ENCODE data around the gene BRME1.
"Not testable (repeated sequence)": the region's sequence is repeated elsewhere in the genome, so short reads cannot be mapped to it uniquely, and the experiment has no call there.

BRME1 gene

GRCh38 chr19:13856497-13856896 lies 49.4 kb downstream of the BRME1 start:
- Histone ChIP-seq H3K36me3 (ENCODE audit: control insufficient read depth in 1 of 2, insufficient read depth in 2 of 2, low read length in 2 of 2) (no peaks in the 10 kb centered on the region), H4K8ac (ENCODE audit: low read depth, low read length) (no peak overlapping the region), H2BK120ac (ENCODE audit: insufficient read depth, low read length, poor library complexity) (no peak overlapping the region), H3K4me1 (ENCODE audit: control insufficient read depth in 1 of 2, insufficient read depth in 2 of 2, low read length in 2 of 2) (peaks cover 17 to 23% of the 10 kb centered on the region in 2 experiments), H3K79me2 (ENCODE audit: control insufficient read depth, insufficient read depth, low read length, poor library complexity) (peaks cover 9% of the 10 kb centered on the region), H3K23ac (ENCODE audit: low read length) (no peak overlapping the region), H4K91ac (ENCODE audit: low read depth, low read length) (no peak overlapping the region), H4K12ac (ENCODE audit: low read depth, low read length) (no peak overlapping the region), H3K4ac (ENCODE audit: low read depth, low read length) (no peak overlapping the region), H3K18ac (ENCODE audit: low read length) (no peak overlapping the region), H3K9me3 (ENCODE audit: insufficient read depth, low read depth, low read length) (no peaks in the 10 kb centered on the region), H3K9ac (ENCODE audit: low read length) (no peak overlapping the region), H3K27ac (ENCODE audit: low read depth, low read length) (no peak overlapping the region), H3K4me2 (ENCODE audit: low read length) (no peak overlapping the region), H2BK5ac (ENCODE audit: low read depth, low read length, poor library complexity) (no peak overlapping the region), H2AFZ (ENCODE audit: insufficient read depth, low read length, poor library complexity) (no peak overlapping the region), H2BK12ac (ENCODE audit: low read length) (peak overlapping the region; percentile 34), H2AK5ac (ENCODE audit: low read length) (no peak overlapping the region), H3K27me3 (ENCODE audit: insufficient read depth, low read length) (no peaks in the 10 kb centered on the region), H3K79me1 (ENCODE audit: low read length) (peaks cover 35% of the 10 kb centered on the region), H3K4me3 (ENCODE audit: low read depth, low read length) (no peak overlapping the region), H3K14ac (ENCODE audit: low read length) (no peak overlapping the region)
- peak in 1 of 2 donors; percentile 45 for DNase-seq
- WGBS (ENCODE audit: extremely low coverage, insufficient coverage, insufficient read length), result no CpG with 5 or more reads among the region's 2 CpGs

GRCh38 chr19:13852171-13852707 lies 53.7 kb downstream of the BRME1 start:
- peak overlapping the region; percentile 61 for H3K18ac ChIP-seq (ENCODE audit: low read length)
- not testable (repeated sequence) for H3K4me2 ChIP-seq (ENCODE audit: low read length); H3K9me3 ChIP-seq (ENCODE audit: insufficient read depth, low read depth, low read length); H3K27me3 ChIP-seq (ENCODE audit: insufficient read depth, low read length); H3K23ac ChIP-seq (ENCODE audit: low read length); H3K4me3 ChIP-seq (ENCODE audit: low read depth, low read length); H3K36me3 ChIP-seq (ENCODE audit: control insufficient read depth in 1 of 2, insufficient read depth in 2 of 2, low read length in 2 of 2); H3K9ac ChIP-seq (ENCODE audit: low read length); H4K12ac ChIP-seq (ENCODE audit: low read depth, low read length); H2AFZ ChIP-seq (ENCODE audit: insufficient read depth, low read length, poor library complexity)
- peak overlapping the region; percentile 98 for H3K27ac ChIP-seq (ENCODE audit: low read depth, low read length)
- H4K91ac ChIP-seq (ENCODE audit: low read depth, low read length), result peak overlapping the region; percentile 97
- peak overlapping the region; percentile 39 for H3K4ac ChIP-seq (ENCODE audit: low read depth, low read length)
- peaks cover 23% of the 10 kb centered on the region for H3K79me2 ChIP-seq (ENCODE audit: control insufficient read depth, insufficient read depth, low read length, poor library complexity)
- peak overlapping the region; percentile 72 for H3K14ac ChIP-seq (ENCODE audit: low read length)
- peak; percentile 79 to 85 for DNase-seq
- H3K79me1 ChIP-seq (ENCODE audit: low read length), result peaks cover 55% of the 10 kb centered on the region
- peak overlapping the region; percentile 81 for H4K8ac ChIP-seq (ENCODE audit: low read depth, low read length)
- H2BK12ac ChIP-seq (ENCODE audit: low read length), result peak overlapping the region; percentile 99
- H2BK120ac ChIP-seq (ENCODE audit: insufficient read depth, low read length, poor library complexity), result peak overlapping the region; percentile 84
- peak overlapping the region; percentile 71 for H2AK5ac ChIP-seq (ENCODE audit: low read length)
- no CpG with 5 or more reads among the region's 12 CpGs for WGBS (ENCODE audit: extremely low coverage, insufficient coverage, insufficient read length)
- peak overlapping the region; percentile 87 for H2BK5ac ChIP-seq (ENCODE audit: low read depth, low read length, poor library complexity)
- H3K4me1 ChIP-seq (ENCODE audit: control insufficient read depth in 1 of 2, insufficient read depth in 2 of 2, low read length in 2 of 2), result peaks cover 38 to 39% of the 10 kb centered on the region in 2 experiments

DNA sequence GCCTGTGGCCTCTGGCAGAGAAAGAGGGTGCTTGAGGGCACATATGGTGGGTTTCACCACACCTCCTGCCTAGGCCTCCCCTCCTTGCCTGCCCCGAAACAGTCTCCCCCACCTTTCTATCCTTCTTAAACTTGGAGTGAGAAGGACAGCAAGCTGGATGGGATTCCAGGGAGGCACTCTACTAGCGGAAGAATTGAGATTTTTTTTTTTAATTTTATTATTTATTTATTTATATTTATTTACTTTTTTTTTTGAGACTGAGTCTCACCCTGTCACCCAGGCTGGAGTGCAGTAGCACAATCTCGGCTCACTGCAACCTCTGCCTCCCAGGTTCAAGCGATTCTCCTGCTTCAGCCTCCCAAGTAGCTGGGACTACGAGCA lies 54.2 kb downstream of the BRME1 start:
- not testable (repeated sequence) for H3K9me3 ChIP-seq (ENCODE audit: insufficient read depth, low read depth, low read length); H3K4me3 ChIP-seq (ENCODE audit: low read depth, low read length); H3K36me3 ChIP-seq (ENCODE audit: control insufficient read depth in 1 of 2, insufficient read depth in 2 of 2, low read length in 2 of 2); H3K4me2 ChIP-seq (ENCODE audit: low read length); H3K27me3 ChIP-seq (ENCODE audit: insufficient read depth, low read length); H3K9ac ChIP-seq (ENCODE audit: low read length); H3K23ac ChIP-seq (ENCODE audit: low read length); DNase-seq
- WGBS (ENCODE audit: extremely low coverage, insufficient coverage, insufficient read length), result no CpG with 5 or more reads among the region's 5 CpGs
- peak overlapping the region; percentile 93 for H3K18ac ChIP-seq (ENCODE audit: low read length)
- peak overlapping the region; percentile 98 for H3K27ac ChIP-seq (ENCODE audit: low read depth, low read length)
- peak overlapping the region; percentile 24 for H2AFZ ChIP-seq (ENCODE audit: insufficient read depth, low read length, poor library complexity)
- peak overlapping the region; percentile 92 for H3K14ac ChIP-seq (ENCODE audit: low read length)
- H4K12ac ChIP-seq (ENCODE audit: low read depth, low read length), result peak overlapping the region; percentile 84
- peak overlapping the region; percentile 100 for H2BK5ac ChIP-seq (ENCODE audit: low read depth, low read length, poor library complexity)
- H3K4me1 ChIP-seq (ENCODE audit: control insufficient read depth in 1 of 2, insufficient read depth in 2 of 2, low read length in 2 of 2), result peaks cover 39 to 42% of the 10 kb centered on the region in 2 experiments
- peak overlapping the region; percentile 100 for H4K91ac ChIP-seq (ENCODE audit: low read depth, low read length)
- H3K79me2 ChIP-seq (ENCODE audit: control insufficient read depth, insufficient read depth, low read length, poor library complexity), result peaks cover 24% of the 10 kb centered on the region
- peak overlapping the region; percentile 99 for H2BK12ac ChIP-seq (ENCODE audit: low read length)
- H2BK120ac ChIP-seq (ENCODE audit: insufficient read depth, low read length, poor library complexity), result peak overlapping the region; percentile 99
- peak overlapping the region; percentile 96 for H4K8ac ChIP-seq (ENCODE audit: low read depth, low read length)
- H3K79me1 ChIP-seq (ENCODE audit: low read length), result peaks cover 60% of the 10 kb centered on the region
- peak overlapping the region; percentile 85 for H2AK5ac ChIP-seq (ENCODE audit: low read length)
- H3K4ac ChIP-seq (ENCODE audit: low read depth, low read length), result peak overlapping the region; percentile 94

DNA sequence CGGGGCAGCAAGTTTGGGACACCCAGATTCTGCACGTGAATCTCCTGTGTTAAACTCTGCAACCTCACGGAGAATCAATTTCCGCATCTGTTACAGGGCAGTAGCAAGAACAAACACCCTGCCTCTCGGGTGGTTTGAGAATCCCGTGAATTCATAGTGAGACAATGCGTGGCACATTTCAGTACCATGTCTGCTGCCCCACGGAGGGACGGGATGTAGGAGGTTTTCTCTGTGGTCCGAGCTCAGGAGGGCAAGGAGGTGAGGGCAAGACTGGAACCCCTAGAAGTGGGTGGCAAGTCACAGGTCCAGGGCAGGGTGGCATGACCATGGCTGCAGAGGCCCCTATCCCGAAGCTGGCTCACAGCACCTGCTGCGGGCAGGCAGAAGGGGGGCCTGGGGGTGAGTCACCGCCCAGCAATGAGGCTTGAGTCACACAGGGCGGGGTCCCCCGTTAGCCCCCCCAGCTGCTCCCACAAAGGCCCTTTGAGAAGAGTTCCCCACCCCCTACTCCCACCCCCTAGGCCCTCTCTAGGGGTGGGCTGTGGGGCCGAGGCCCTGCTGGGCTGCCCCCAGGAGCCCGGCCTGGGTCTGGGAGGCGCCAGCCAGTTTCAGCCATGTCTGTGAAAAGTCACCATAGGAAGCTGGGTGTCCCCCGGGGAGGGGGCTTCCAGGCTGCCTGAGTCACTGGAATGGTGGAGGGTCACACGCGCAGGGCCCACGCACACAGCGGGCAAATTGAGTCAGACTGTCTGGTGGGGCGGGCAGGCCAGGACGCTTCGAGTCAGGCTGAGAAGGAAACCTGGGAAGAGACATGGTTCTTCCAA lies 54.8 kb downstream of the BRME1 start:
- H2BK12ac ChIP-seq (ENCODE audit: low read length), result peak overlapping the region; percentile 99

More for the DNA sequence above, 54.8 kb downstream of the BRME1 start:
- Histone ChIP-seq H4K12ac (ENCODE audit: low read depth, low read length) (peak overlapping the region; percentile 84), H3K27me3 (ENCODE audit: insufficient read depth, low read length) (no peaks in the 10 kb centered on the region), H3K14ac (ENCODE audit: low read length) (peak overlapping the region; percentile 93), H3K27ac (ENCODE audit: low read depth, low read length) (peak overlapping the region; percentile 95), H3K79me2 (ENCODE audit: control insufficient read depth, insufficient read depth, low read length, poor library complexity) (peaks cover 28% of the 10 kb centered on the region), H3K18ac (ENCODE audit: low read length) (peak overlapping the region; percentile 93), H3K4me1 (ENCODE audit: control insufficient read depth in 1 of 2, insufficient read depth in 2 of 2, low read length in 2 of 2) (peaks cover 44 to 48% of the 10 kb centered on the region in 2 experiments), H3K4me3 (ENCODE audit: low read depth, low read length) (no peak overlapping the region), H3K79me1 (ENCODE audit: low read length) (peaks cover 66% of the 10 kb centered on the region), H2AFZ (ENCODE audit: insufficient read depth, low read length, poor library complexity) (peak overlapping the region; percentile 24), H3K4ac (ENCODE audit: low read depth, low read length) (peak overlapping the region; percentile 94), H3K4me2 (ENCODE audit: low read length) (peak overlapping the region; percentile 13), H2AK5ac (ENCODE audit: low read length) (peak overlapping the region; percentile 95), H4K8ac (ENCODE audit: low read depth, low read length) (peak overlapping the region; percentile 96), H3K23ac (ENCODE audit: low read length) (no peak overlapping the region), H3K9ac (ENCODE audit: low read length) (no peak overlapping the region), H2BK120ac (ENCODE audit: insufficient read depth, low read length, poor library complexity) (peak overlapping the region; percentile 99), H3K9me3 (ENCODE audit: insufficient read depth, low read depth, low read length) (no peaks in the 10 kb centered on the region), H4K91ac (ENCODE audit: low read depth, low read length) (peak overlapping the region; percentile 100), H2BK5ac (ENCODE audit: low read depth, low read length, poor library complexity) (peak overlapping the region; percentile 100), H3K36me3 (ENCODE audit: control insufficient read depth in 1 of 2, insufficient read depth in 2 of 2, low read length in 2 of 2) (no peaks in the 10 kb centered on the region)
- peak; percentile 86 to 91 for DNase-seq
- WGBS (ENCODE audit: extremely low coverage, insufficient coverage, insufficient read length), result no CpG with 5 or more reads among the region's 26 CpGs
